HG03060 (cell line): Measurements from ENCODE around the gene TEX38.
A peak's percentile ranks its signal among the peaks of the same experiment; 100 is the strongest.
"Not testable (repeated sequence)": the region's sequence is repeated elsewhere in the genome, so short reads cannot be mapped to it uniquely, and the experiment has no call there.

Experiments used
- ATAC-seq: cut with Tn5 transposase; IDR thresholded peaks from one replicate; pipeline ENCODE4 v1.9.1; 2021; ENCODE audit warnings: low read depth, moderate number of reproducible peaks; ENCODE audit not compliant: unreplicated experiment

Gene TEX38

GRCh38 chr1:46654698-46655097 lies 17.0 kb upstream of the TEX38 start:
- ATAC-seq: not testable (repeated sequence)

DNA sequence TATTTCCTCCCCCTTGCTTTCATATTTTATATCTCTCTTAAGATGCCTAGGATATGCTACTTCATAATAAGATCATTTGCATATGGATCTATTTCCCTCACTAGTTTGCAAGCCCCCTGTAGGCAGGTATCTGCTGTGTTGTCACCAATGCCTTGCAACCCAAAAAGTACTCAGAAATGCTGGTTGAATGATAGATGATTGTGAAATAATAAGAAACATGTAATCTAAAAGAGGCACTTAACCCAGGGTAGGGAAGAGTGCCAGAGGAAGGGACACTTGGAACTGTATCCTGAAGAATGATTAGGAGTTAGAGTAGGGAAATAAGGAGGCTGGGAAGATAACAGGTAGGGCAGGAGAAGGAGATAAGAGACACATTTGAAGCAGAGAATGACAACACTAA lies 15.8 kb upstream of the TEX38 start:
- ATAC-seq: no peak

- ATAC-seq: no peak
Measured at GRCh38 chr1:46656643-46657042, 15.0 kb upstream of the TEX38 start.

- ATAC-seq: no peak
Measured at GRCh38 chr1:46657775-46658174, 13.9 kb upstream of the TEX38 start.

DNA sequence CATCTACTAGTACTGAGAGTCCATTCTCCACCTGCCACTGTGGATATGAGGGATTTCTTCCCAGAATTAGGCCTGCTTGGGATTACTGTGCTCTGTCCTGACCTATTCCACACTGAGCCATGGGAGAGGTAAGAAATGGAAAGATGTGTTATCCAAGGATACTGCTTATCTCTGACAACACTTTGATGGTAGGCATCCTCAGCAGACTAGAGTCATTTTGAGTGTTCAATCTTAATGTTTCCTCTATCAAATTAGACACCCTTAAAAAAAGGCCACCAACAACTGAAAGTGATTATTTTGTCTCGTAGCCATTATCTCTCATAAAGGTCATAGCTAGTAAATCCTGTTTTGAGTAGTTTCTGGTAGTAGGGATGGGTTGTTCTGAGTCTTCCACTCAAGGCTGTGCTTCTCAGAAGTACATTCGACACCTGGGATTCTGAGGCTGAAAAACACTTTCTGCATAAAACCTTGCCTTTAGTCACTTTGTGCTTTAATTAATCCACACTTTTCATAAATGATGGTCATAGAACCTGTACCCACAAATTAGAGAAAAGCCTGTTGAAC lies 12.3 kb upstream of the TEX38 start:
- ATAC-seq: no peak

- peak; percentile 84 for ATAC-seq
Measured at GRCh38 chr1:46660116-46660515, 11.5 kb upstream of the TEX38 start.

DNA sequence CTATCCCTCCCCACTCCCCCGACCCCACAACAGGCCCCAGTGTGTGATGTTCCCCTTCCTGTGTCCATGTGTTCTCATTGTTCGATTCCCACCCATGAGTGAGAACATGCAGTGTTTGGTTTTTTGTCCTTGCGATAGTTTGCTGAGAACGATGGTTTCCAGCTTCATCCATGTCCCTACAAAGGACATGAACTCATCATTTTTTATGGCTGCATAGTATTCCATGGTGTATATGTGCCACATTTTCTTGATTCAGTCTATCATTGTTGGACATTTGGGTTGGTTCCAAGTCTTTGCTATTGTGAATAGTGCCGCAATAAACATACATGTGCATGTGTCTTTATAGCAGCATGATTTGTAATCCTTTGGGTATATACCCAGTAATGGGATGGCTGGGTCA lies 8.7 kb upstream of the TEX38 start:
- not testable (repeated sequence) for ATAC-seq

GRCh38 chr1:46665983-46666382 lies 5.7 kb upstream of the TEX38 start:
- ATAC-seq: no peak

DNA sequence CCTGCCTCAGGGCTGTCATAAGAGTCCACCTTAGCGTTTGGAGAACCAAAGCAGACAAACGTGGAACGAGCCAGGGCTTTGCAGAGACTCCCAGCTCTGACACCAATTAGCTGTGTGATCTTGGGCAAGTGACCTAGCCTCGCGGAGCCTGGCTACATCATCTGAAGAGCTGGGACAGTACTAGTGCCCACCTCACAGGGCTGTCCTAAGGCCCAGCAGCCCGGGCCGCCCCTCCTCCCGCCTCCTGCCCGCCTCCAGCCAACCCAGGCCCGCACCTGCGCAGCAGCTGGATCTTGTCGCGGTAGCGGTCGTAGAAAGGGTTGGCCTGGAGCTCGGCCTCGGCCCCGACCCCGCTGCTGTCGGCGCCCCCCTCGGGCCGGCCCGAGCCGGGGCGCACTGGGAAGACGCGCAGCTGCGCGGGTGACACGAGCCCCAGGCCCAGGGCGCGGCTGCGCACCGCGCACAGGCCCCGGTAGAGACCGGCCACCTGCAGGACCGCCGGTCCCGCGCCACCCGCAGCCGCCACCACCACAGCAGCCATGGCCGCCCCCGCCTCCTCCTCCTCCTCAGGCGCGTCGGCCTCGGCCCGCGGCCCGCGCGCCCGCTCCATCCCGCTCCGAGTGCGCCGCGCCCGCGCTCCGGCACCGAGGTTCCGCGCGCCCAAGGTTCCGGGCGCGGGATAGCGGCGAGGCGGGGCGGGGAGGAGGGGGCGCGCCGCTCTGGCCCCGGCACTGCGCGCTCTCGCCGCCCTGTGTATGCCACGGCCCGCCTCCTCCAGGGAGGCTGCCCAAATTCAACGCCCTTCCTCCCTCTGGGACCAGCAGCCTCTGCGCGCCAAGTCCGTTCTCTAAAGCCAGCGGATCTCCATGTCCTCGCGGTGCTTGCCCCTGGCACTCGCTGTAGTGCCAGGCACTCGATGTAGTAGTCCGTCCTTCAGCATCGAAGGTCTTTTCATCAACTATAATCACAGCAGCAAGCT lies 3.6 kb upstream of the TEX38 start, which contains the start of gene ATPAF1:
ATPAF1 (minus strand) TSS at position 583 of the 979 bp plus-strand sequence; CDS start at position 541, 42 bp downstream.
- peak; percentile 50 for ATAC-seq

DNA sequence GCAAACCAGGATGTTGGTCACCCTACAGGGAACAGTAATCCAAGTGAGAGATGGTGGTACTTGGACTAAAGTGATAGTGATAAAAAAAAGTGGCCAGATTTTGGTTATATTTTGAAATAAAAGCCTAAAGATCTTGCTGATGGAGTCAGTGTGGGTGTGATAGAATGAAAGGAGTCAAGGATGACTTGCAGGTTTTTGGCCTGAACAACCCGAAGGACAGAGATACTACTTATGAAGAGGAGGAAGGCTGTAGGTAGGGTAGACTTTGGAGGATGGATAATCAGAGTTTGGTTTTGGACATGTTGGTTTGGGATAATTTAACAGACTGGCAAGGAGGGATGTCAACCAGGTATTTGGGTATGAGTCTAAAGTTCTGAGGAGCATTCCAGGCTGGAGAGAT lies 1.5 kb upstream of the TEX38 start:
- ATAC-seq: no peak

- no peak for ATAC-seq
Measured at GRCh38 chr1:46672696-46673095, 1.0 kb downstream of the TEX38 start.

DNA sequence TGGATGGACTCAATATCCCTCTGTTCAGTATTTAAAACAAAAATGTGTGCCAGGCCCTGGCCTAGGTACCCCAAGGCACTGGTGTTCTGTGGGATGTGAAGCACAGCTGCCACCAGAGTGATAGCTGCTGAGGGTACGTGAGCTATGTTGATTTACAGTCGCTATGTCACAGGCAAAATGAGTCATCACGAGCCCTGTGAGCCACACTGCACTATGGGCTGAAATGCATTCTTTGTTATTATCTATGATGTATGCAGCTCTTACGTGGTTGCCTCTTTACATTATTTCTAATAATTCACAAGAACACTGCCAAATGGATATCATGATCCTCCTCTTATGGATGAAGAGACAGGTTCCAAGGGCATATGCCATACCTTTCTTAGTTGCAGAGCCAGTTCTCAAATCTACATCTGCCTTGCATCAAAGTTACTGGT lies 2.1 kb downstream of the TEX38 start:
- ATAC-seq: no peak

- ATAC-seq: no peak
Measured at GRCh38 chr1:46675549-46676314, 4.1 kb downstream of the TEX38 start.

DNA sequence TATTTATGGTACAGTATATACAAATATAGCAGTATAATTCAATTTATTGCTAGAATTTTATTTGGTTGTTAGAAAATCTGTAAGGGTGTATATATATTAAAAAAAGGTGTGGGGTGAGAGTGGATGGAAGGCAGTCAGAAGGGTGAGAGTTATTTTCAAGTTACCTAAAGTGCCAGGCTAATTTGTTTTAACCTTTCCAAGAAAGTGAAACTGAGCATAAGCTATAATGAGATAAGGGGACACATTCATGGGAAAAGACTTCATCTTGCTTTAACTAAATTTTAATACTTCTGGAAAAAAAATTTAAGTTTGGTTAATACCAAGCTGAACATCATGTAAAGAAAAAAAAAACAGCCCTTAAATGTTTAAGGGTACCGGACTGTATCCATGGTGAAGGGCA lies 4.9 kb downstream of the TEX38 start:
- no peak for ATAC-seq

GRCh38 chr1:46677339-46677738 lies 5.7 kb downstream of the TEX38 start:
- no peak for ATAC-seq

DNA sequence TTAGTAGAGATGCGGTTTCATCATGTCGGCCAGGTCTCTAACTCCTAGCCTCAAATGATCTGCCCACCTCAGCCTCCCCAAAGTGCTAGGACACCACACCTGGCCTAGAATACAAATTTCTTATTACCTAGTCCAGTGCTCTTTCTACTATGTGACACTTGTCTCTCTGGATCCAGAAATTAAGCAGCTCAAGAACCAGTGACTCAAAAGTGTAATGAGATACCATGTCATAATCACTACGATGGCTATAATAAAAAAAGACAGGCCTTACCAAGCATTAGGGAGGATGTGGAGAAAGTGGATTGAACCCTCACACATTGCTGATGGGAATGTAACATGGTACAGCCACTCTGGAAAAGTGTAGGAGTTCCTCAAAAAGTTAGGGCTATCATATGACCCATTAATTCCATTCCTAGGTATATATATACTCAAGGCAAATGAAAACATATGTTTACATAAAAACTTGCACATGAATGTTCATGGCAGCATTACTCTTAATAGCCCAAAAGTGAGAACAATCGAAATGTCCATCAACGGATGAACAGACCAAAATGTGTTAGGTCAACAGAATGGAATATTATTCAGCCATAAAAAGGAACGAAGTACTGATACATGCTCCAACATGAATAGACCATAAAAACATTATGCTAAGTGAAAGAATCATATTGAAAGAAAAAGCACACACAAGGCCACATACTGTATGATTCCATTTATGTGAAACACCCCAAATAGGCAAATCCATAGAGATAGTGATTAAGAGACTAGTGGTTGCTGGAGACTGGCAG lies 8.3 kb downstream of the TEX38 start:
- ATAC-seq: no peak

GRCh38 chr1:46681333-46682034 lies 9.8 kb downstream of the TEX38 start:
- ATAC-seq: no peak

DNA sequence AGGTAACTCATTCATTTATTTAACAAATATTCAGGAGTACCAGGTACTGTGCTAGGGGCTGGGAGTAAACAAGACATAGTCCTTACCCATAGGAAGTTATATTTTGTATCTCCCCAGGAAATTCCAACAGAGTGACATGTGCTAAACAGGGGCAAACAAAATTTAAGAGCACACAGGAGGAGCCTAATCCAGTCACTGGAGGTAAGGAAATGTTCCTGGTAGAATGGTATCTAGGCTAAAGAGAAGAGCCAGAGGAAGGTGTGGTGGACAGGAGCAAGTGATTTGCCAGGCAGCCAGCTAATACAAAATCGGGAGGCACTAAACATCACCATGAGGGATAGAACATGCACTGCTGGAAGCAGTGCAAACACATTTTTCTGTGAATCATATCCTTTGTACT lies 10.4 kb downstream of the TEX38 start:
- no peak for ATAC-seq

DNA sequence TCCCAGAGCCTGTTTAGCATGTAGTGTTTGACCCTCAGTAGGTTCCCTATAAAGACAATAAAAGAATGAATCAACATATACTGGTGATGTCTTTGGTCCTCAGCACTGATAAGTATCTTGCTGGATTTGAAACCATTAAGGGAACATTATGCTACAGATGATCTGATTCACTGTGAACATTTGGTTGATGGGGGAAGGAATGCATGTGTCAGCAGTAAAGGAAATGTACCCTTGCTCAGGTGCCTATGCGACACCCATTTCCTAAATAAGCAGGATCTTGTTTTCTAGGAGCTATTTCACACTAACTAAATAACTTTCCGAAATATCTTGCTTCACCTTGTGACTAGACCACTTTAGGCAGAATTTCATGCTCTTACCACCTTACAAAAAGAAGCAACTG lies 13.0 kb downstream of the TEX38 start:
- no peak for ATAC-seq

DNA sequence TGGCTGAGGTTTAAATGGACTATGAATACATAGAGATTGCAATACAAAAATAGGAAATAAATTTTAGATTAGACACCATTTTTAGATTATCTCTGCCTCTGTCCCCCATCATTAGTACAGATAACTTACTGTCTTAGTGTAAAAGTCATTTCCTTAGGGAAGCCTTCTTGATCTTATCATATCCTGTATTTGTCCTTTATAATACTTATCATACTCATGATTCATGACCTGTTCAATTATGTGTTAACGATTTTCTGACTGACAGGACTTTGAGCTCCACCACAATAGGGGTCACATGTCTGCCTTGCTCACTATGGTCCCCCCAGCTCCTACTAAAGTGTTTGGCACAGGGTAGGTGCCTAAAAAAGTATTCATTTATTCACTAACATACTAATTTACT lies 14.6 kb downstream of the TEX38 start:
- no peak for ATAC-seq
